ENCODE data around the gene LARP4B.
"Not testable (repeated sequence)": the region's sequence is repeated elsewhere in the genome, so short reads cannot be mapped to it uniquely, and the experiment has no call there.

LARP4B gene

GRCh38 chr10:955820-956217 lies 24.3 kb upstream of the LARP4B start:
- no peak for DNase-seq

GRCh38 chr10:955127-955819 lies 23.8 kb upstream of the LARP4B start:
- DNase-seq: no peak

GRCh38 chr10:954396-954795 lies 22.9 kb upstream of the LARP4B start:
- DNase-seq: no peak

GRCh38 chr10:953836-954235 lies 22.3 kb upstream of the LARP4B start:
- DNase-seq: no peak

- DNase-seq: no peak
Observed at GRCh38 chr10:949446-949845, 17.9 kb upstream of the LARP4B start.

- no peak for DNase-seq
Observed at GRCh38 chr10:948347-948746, 16.8 kb upstream of the LARP4B start.

- no peak for DNase-seq
Observed at GRCh38 chr10:947881-948280, 16.4 kb upstream of the LARP4B start.

- DNase-seq: no peak
Observed at GRCh38 chr10:947051-947450, 15.5 kb upstream of the LARP4B start.

GRCh38 chr10:945778-946177 lies 14.3 kb upstream of the LARP4B start:
- DNase-seq: no peak

GRCh38 chr10:944034-944831 lies 12.7 kb upstream of the LARP4B start:
- peak; percentile 46 for DNase-seq

GRCh38 chr10:943334-944033 lies 12.0 kb upstream of the LARP4B start:
- DNase-seq: no peak

- no peak for DNase-seq
Observed at GRCh38 chr10:938941-939678, 7.6 kb upstream of the LARP4B start.

- no peak for DNase-seq
Observed at GRCh38 chr10:934746-935406, 3.4 kb upstream of the LARP4B start.

GRCh38 chr10:934165-934564 lies 2.7 kb upstream of the LARP4B start:
- not testable (repeated sequence) for DNase-seq

GRCh38 chr10:932589-932988 lies 1.1 kb upstream of the LARP4B start:
- DNase-seq: no peak

GRCh38 chr10:930625-931325 lies 730 bp downstream of the LARP4B start:
- DNase-seq: no peak

GRCh38 chr10:929960-930624 lies 1.4 kb downstream of the LARP4B start:
- no peak for DNase-seq

- DNase-seq: no peak
Observed at GRCh38 chr10:927131-927530, 4.4 kb downstream of the LARP4B start.

GRCh38 chr10:926075-926698 lies 5.3 kb downstream of the LARP4B start:
- no peak for DNase-seq

GRCh38 chr10:924524-924859 lies 7.0 kb downstream of the LARP4B start:
- no peak for DNase-seq
